ENCODE data around the gene CRABP2.

DNA sequence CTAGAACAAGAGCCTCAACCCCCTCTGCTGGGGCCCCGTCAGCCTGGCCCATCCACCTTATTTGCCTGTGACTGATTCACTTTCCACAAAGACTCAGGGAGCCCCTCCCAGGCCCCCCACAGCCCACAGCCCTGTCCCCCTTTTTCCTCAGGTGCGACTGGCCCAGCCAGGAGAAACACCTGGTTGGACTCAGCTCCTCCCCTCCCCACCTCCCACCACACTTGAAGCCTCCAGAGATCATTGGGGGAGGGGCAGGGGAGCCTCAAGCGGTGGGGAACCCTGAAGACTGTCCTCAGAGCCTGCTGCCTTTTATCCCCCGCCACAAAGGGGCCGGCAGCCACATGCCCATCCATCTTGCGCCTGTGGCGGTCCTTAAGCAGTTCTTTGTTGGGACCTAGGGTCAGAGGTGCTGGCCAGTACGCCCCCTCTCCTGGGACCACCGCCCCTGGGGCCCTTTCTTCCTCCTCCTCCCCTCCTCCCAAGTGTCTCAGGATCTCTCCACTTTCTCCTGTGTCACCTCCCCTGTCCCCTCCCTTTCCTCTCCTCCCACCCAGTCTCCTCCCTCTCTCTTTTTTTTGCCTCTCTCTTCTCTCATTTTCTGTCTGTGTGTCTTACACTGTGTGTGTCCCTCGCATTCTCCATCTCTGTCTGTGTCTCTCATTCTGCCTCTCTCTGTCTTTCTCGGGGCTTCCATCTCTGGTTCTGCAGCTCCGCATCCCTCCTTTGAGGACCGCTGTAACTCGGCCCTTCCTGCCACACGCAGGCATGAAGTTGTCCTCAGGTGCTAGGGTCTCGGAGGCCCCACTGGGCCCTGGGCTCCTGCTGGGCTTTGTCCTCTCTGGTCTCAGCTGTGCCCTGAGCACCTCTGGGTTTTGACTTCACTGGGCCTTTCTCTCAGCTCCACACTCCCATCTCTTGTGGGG is 12.2 kb downstream of the CRABP2 start:
- TF ChIP-seq, protein P1, sequence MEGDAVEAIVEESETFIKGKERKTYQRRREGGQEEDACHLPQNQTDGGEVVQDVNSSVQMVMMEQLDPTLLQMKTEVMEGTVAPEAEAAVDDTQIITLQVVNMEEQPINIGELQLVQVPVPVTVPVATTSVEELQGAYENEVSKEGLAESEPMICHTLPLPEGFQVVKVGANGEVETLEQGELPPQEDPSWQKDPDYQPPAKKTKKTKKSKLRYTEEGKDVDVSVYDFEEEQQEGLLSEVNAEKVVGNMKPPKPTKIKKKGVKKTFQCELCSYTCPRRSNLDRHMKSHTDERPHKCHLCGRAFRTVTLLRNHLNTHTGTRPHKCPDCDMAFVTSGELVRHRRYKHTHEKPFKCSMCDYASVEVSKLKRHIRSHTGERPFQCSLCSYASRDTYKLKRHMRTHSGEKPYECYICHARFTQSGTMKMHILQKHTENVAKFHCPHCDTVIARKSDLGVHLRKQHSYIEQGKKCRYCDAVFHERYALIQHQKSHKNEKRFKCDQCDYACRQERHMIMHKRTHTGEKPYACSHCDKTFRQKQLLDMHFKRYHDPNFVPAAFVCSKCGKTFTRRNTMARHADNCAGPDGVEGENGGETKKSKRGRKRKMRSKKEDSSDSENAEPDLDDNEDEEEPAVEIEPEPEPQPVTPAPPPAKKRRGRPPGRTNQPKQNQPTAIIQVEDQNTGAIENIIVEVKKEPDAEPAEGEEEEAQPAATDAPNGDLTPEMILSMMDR (conservative IDR thresholded peaks at IDR 0.05), result no peak
- no peak for TF ChIP-seq ZFX (IDR thresholded peaks at IDR 0.05)
